ENCODE data around the gene CEP44. TPM values are rescaled to one million over a fixed set of nuclear protein-coding genes. Genes with fewer than 3 reads are reported as not detected.
A peak's percentile ranks its signal among the peaks of the same experiment; 100 is the strongest.

CEP44 gene
- total RNA-seq, 4 donors from 2014 or later, result 3.1 to 12.9 (median 7.5) TPM

DNA sequence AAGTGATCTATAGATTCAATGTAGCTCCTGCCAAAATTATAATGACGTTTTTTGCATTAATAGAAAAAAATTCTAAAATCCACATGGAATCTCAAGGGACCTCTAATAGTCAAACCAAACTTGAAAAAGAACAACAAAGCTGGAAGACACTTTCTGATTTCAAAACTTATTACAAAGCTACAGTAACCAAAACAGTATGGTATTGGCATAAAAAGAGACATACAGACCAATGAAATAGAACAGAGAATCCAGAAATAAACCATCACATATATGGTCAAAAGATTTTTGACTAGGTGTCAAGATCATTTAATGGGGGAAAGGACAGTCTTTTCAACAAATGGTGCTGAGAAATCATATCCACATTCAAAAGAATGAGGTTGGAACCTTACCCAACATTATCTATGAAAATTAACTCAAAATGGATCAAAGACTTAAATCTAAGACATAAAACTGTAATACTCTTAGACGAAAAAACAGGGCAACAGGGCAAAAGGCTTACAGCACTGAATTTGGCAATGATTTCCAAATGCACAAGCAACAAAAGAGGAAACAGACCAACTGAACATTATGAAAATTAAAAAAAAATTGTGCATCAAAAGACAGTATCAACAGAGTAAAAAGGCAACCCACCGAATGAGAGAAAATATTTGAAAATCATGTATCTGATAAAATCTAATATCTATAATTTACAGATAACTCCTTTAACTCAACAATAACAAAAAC is 4.1 kb upstream of the CEP44 start:
- in situ Hi-C loops (cut with MboI; ENCODE audit: low sequenced_read_pairs in 4 of 4), result loop anchor here in 2 of 4 donors (25.0 kb wide), 2 partner anchors 917 to 942 kb away; partner anchors contain the start of genes HMGB2 (in 1 of the 2) and SAP30 (in 1 of the 2)
- Histone ChIP-seq H3K4me1 (peaks cover 31 to 37% of the 10 kb centered on the region in 2 donors), H3K4me3 (no peak overlapping the region), H3K9me3 (no peaks in the 10 kb centered on the region), H3K27me3 (no peaks in the 10 kb centered on the region), H3K36me3 (no peaks in the 10 kb centered on the region), H3K27ac (no peak overlapping the region)
- TF ChIP-seq POLR2A (IDR thresholded peaks at IDR 0.05), result no peak
- no peak for TF ChIP-seq CTCF (IDR thresholded peaks at IDR 0.05 in 4 of 5, conservative IDR thresholded peaks at IDR 0.05 in 1 of 5)
- DNase-seq (no peak), ATAC-seq (no peak)
- intact Hi-C loops (cut with DNase I; ENCODE audit: low total_unique reads), result no loop called here

GRCh38 chr4:174281182-174281737 is 2.5 kb upstream of the CEP44 start:
- DNase-seq (no peak), ATAC-seq (no peak)
- Histone ChIP-seq H3K9me3 (no peaks in the 10 kb centered on the region), H3K4me3 (no peak overlapping the region), H3K27me3 (no peaks in the 10 kb centered on the region), H3K27ac (no peak overlapping the region), H3K4me1 (peaks cover 44 to 47% of the 10 kb centered on the region in 2 donors), H3K36me3 (no peaks in the 10 kb centered on the region)
- in situ Hi-C loops (cut with MboI; ENCODE audit: low sequenced_read_pairs in 4 of 4) (loop anchor here in 2 of 4 donors (25.0 kb wide), 2 partner anchors 919 to 944 kb away; partner anchors contain the start of genes HMGB2 (in 1 of the 2) and SAP30 (in 1 of the 2)), intact Hi-C loops (cut with DNase I; ENCODE audit: low total_unique reads) (no loop called here)
- TF ChIP-seq POLR2A (IDR thresholded peaks at IDR 0.05) (no peak), CTCF (IDR thresholded peaks at IDR 0.05 in 4 of 5, conservative IDR thresholded peaks at IDR 0.05 in 1 of 5) (no peak)

GRCh38 chr4:174281901-174282300 is 1.8 kb upstream of the CEP44 start:
- DNase-seq, result no peak
- Histone ChIP-seq H3K27me3 (no peaks in the 10 kb centered on the region), H3K36me3 (no peaks in the 10 kb centered on the region), H3K4me3 (peak overlapping the region in 3 of 4 donors; percentile 79 to 91 (median 82)), H3K9me3 (no peaks in the 10 kb centered on the region), H3K27ac (peak overlapping the region in 2 of 4 donors; percentile 97 to 98), H3K4me1 (peaks cover 44 to 47% of the 10 kb centered on the region in 2 donors)
- in situ Hi-C loops (cut with MboI; ENCODE audit: low sequenced_read_pairs in 4 of 4), result loop anchor here in 2 of 4 donors (25.0 kb wide), 2 partner anchors 920 to 945 kb away; partner anchors contain the start of genes HMGB2 (in 1 of the 2) and SAP30 (in 1 of the 2)
- TF ChIP-seq POLR2A (IDR thresholded peaks at IDR 0.05), result no peak
- no peak for TF ChIP-seq CTCF (IDR thresholded peaks at IDR 0.05 in 4 of 5, conservative IDR thresholded peaks at IDR 0.05 in 1 of 5)
- ATAC-seq, result no peak
- intact Hi-C loops (cut with DNase I; ENCODE audit: low total_unique reads), result loop anchor here (2.0 kb wide), 1 partner anchor 947 kb away; the partner anchor contains the start of gene HMGB2

GRCh38 chr4:174282836-174283506 is 740 bp upstream of the CEP44 start:
- TF ChIP-seq POLR2A (IDR thresholded peaks at IDR 0.05) (no peak), CTCF (IDR thresholded peaks at IDR 0.05 in 4 of 5, conservative IDR thresholded peaks at IDR 0.05 in 1 of 5) (no peak)
- Histone ChIP-seq H3K27me3 (no peaks in the 10 kb centered on the region), H3K4me3 (peak overlapping the region; percentile 79 to 91 (median 84)), H3K4me1 (peaks cover 39 to 41% of the 10 kb centered on the region in 2 donors), H3K36me3 (no peaks in the 10 kb centered on the region), H3K9me3 (no peaks in the 10 kb centered on the region), H3K27ac (peak overlapping the region; percentile 96 to 99 (median 98))
- intact Hi-C loops (cut with DNase I; ENCODE audit: low total_unique reads) (loop anchor here (2.0 kb wide), 1 partner anchor 948 kb away; the partner anchor contains the start of gene HMGB2), in situ Hi-C loops (cut with MboI; ENCODE audit: low sequenced_read_pairs in 4 of 4) (loop anchor here in 2 of 4 donors (25.0 kb wide), 2 partner anchors 921 to 946 kb away; partner anchors contain the start of genes HMGB2 (in 1 of the 2) and SAP30 (in 1 of the 2))
- ATAC-seq, result peak; percentile 98 to 99
- DNase-seq, result peak; percentile 88
